T-cell (primary cell): Measurements from ENCODE around the gene MYO3A. TPM values are rescaled to one million over a fixed set of nuclear protein-coding genes. Genes with fewer than 3 reads are reported as not detected.
"Not testable (repeated sequence)": the region's sequence is repeated elsewhere in the genome, so short reads cannot be mapped to it uniquely, and the experiment has no call there.

Experiments used
- ATAC-seq, 4 experiments: fragments of 200-7000 bp in 3 of 4; fragments of 150-1000 bp in 1 of 4; cut with Tn5 transposase; replicated peaks in 1 of 4; 1 replicate in 3 of 4; 2 replicates in 1 of 4; pipeline ENCODE4 v1.10.0; 2021; ENCODE audit warnings: moderate library complexity in 3 of 4, mild to moderate bottlenecking in 2 of 4, moderate number of reproducible peaks in 1 of 4
- CTCF ChIA-PET, 2 donors: fragments of 300-600 bp; sonication (Branson Sonifier 250); formaldehyde crosslinking; loops; one replicate each; lab custom pipeline; 2022; ENCODE audit warnings: antibody characterized with exemption in 2 of 2; lab: Charles Lee
- POLR2A ChIA-PET, 2 donors: fragments of 300-600 bp; sonication (Branson Sonifier 250); formaldehyde crosslinking; loops; one replicate each; lab custom pipeline; 2022; ENCODE audit warnings: antibody characterized with exemption in 2 of 2; lab: Charles Lee
- DNase-seq, 35 experiments: peaks; one replicate each; pipeline versions ENCODE4 v3.0.0 to v3.0.0-alpha.2; 2013 to 2023
- H3K27ac ChIP-seq: one replicate; pipeline ENCODE4 v1.5.1; 2013; ENCODE audit warnings: low read length
- H3K27me3 ChIP-seq, 2 experiments: replicated peaks in 1 of 2; 1 replicate in 1 of 2; 2 replicates in 1 of 2; pipeline versions ENCODE4 v1.6.1 to v1.7.0; 2013; ENCODE audit warnings: low read length in 1 of 2, mixed read lengths in 1 of 2; ENCODE audit not compliant: control insufficient read depth in 2 of 2, insufficient read depth in 2 of 2; ENCODE audit errors: extremely low read depth in 1 of 2
- H3K36me3 ChIP-seq, 2 donors: 1 replicate in 1 of 2; 2 replicates in 1 of 2; pipeline versions ENCODE4 v1.6.1 to v1.7.0; 2013; ENCODE audit warnings: low read length in 1 of 2; ENCODE audit not compliant: control insufficient read depth in 2 of 2, insufficient read depth in 1 of 2; ENCODE audit errors: extremely low read depth in 1 of 2
- H3K4me1 ChIP-seq, 2 experiments: 1 replicate in 1 of 2; 2 replicates in 1 of 2; pipeline versions ENCODE4 v1.6.1 to v1.7.0; 2013; ENCODE audit warnings: low read length in 2 of 2, mixed read lengths in 1 of 2; ENCODE audit not compliant: insufficient read depth in 2 of 2, control insufficient read depth in 1 of 2; ENCODE audit errors: extremely low read depth in 1 of 2
- H3K4me3 ChIP-seq, 2 donors: 1 replicate in 1 of 2; 2 replicates in 1 of 2; pipeline versions ENCODE4 v1.5.1 to v1.7.0; 2013; ENCODE audit warnings: mild to moderate bottlenecking in 2 of 2, low read length in 1 of 2, moderate library complexity in 1 of 2; ENCODE audit not compliant: control insufficient read depth in 1 of 2; ENCODE audit errors: extremely low read depth in 1 of 2
- H3K9me3 ChIP-seq: 2 replicates; pipeline ENCODE4 v1.7.0; 2013
- H3K27ac Mint-ChIP-seq, 2 donors: one replicate each; pipeline ENCODE4 v1.8.0; 2020 to 2021; ENCODE audit warnings: mild to moderate bottlenecking in 2 of 2, mixed read lengths in 2 of 2
- H3K27me3 Mint-ChIP-seq, 2 donors: one replicate each; pipeline ENCODE4 v1.8.0; 2021 to 2022; ENCODE audit warnings: mixed read lengths in 2 of 2
- H3K36me3 Mint-ChIP-seq: one replicate; pipeline ENCODE4 v1.8.0; 2021; ENCODE audit warnings: mixed read lengths
- H3K4me1 Mint-ChIP-seq, 3 donors: one replicate each; pipeline ENCODE4 v1.8.0; 2020 to 2022; ENCODE audit warnings: mixed read lengths in 3 of 3, mild to moderate bottlenecking in 1 of 3
- H3K4me3 Mint-ChIP-seq, 3 donors: one replicate each; pipeline ENCODE4 v1.8.0; 2020 to 2022; ENCODE audit warnings: mild to moderate bottlenecking in 3 of 3, mixed read lengths in 3 of 3, moderate library complexity in 3 of 3
- H3K9me3 Mint-ChIP-seq, 3 donors: one replicate each; pipeline ENCODE4 v1.8.0; 2020 to 2022; ENCODE audit warnings: mixed read lengths in 3 of 3
- whole genome bisulfite sequencing: methylation state at CpG from one replicate; pipeline ENCODE4 v1.1.5; 2013; ENCODE audit warnings: missing lambda C conversion rate; ENCODE audit not compliant: insufficient coverage; 5-methylcytosine and 5-hydroxymethylcytosine counted together
- total RNA-seq, 35 experiments: library from RNA in 6 of 35; stranded (reverse) in 6 of 35; fragments of 120-200 nt in 1 of 35; gene quantifications; one replicate each; pipeline versions ENCODE4 v1.2.1 to v1.2.4 and lab custom pipeline; 2013 to 2026

Gene MYO3A
- total RNA-seq, 5 donors from 2014 or later (not counting 1 experiment from before 2014, with no cell fraction given), result 0.16 to 0.46 TPM; not detected in 3

DNA sequence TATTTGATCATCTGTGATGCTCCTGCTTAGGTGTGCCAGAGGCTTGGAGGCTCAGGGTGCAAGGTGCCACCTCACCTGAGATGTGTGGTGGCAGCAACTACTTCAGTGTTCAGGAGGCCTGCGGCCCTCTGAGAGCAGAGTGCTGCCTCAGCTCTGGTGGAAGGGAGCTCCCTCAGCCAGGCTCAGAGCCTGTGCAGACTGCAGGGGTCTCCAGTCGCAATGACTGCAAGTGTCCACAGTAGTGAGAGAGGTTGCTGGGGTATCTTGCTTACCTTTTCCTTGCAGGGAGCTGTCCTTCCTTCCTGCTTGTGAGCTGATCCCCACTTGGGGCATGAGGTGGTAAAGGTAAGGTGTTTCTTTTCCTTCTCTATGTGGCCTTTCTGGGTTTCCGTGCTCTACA, 151.5 kb downstream of the MYO3A start:
- POLR2A ChIA-PET, result no interaction called here
- no peaks in the 10 kb centered on the region for H3K4me1 Mint-ChIP-seq
- Histone ChIP-seq H3K27me3 (peaks cover 0 to 3% of the 10 kb centered on the region in 2 experiments), H3K27ac (no peak overlapping the region), H3K36me3 (no peaks in the 10 kb centered on the region), H3K4me1 (no peaks in the 10 kb centered on the region), H3K4me3 (no peak overlapping the region), H3K9me3 (no peaks in the 10 kb centered on the region)
- no peaks in the 10 kb centered on the region for H3K36me3 Mint-ChIP-seq
- no peak overlapping the region for H3K4me3 Mint-ChIP-seq
- no peak for DNase-seq
- no peak for ATAC-seq
- 100% methylated on average over 1 of the region's 3 CpGs for WGBS
- peaks cover 22 to 33% of the 10 kb centered on the region in 2 donors for H3K27me3 Mint-ChIP-seq
- H3K27ac Mint-ChIP-seq, result no peak overlapping the region
- no peaks in the 10 kb centered on the region for H3K9me3 Mint-ChIP-seq
- CTCF ChIA-PET, result no interaction called here

DNA sequence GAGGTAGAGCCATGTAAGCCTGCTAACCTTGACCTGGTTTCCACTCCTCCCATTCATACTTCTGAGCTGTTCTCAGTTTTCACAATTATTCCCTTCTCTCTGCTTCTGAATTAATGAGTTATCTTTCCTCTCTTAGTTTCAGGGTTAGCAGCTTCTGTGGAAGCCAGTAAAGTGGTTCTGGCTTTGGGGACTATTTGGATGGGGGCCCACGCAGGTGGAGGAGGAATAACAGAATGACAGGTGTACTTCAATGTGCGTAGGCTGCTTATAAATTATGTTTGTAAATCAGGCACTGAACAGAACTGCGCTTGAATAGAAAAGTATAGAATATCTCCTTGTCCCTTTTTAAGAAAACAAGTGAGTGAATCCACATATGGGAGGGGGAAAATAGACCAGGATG, 153.6 kb downstream of the MYO3A start:
- ATAC-seq, result no peak
- no peaks in the 10 kb centered on the region for H3K4me1 ChIP-seq
- Mint-ChIP-seq H3K27me3 (peaks cover 25% of the 10 kb centered on the region in 2 donors), H3K4me3 (no peak overlapping the region), H3K9me3 (no peaks in the 10 kb centered on the region), H3K27ac (no peak overlapping the region), H3K36me3 (no peaks in the 10 kb centered on the region), H3K4me1 (no peaks in the 10 kb centered on the region)
- H3K27me3 ChIP-seq, result peaks cover 0 to 7% of the 10 kb centered on the region in 2 experiments
- CTCF ChIA-PET, result no interaction called here
- no peaks in the 10 kb centered on the region for H3K36me3 ChIP-seq
- H3K4me3 ChIP-seq, result no peak overlapping the region
- no peak for DNase-seq
- POLR2A ChIA-PET, result no interaction called here
- H3K27ac ChIP-seq, result no peak overlapping the region
- 81% methylated on average over 2 of the region's 3 CpGs for WGBS
- no peaks in the 10 kb centered on the region for H3K9me3 ChIP-seq

- no peaks in the 10 kb centered on the region for H3K36me3 Mint-ChIP-seq
- H3K27me3 Mint-ChIP-seq, result peaks cover 18 to 26% of the 10 kb centered on the region in 2 donors
- H3K27ac Mint-ChIP-seq, result no peak overlapping the region
- Histone ChIP-seq H3K27me3 (peaks cover 0 to 7% of the 10 kb centered on the region in 2 experiments), H3K9me3 (no peaks in the 10 kb centered on the region), H3K27ac (no peak overlapping the region), H3K4me1 (no peaks in the 10 kb centered on the region), H3K4me3 (no peak overlapping the region), H3K36me3 (no peaks in the 10 kb centered on the region)
- POLR2A ChIA-PET, result no interaction called here
- CTCF ChIA-PET, result no interaction called here
- DNase-seq, result no peak
- 100% methylated on average over 1 of the region's 5 CpGs for WGBS
- ATAC-seq, result no peak
- H3K4me1 Mint-ChIP-seq, result no peaks in the 10 kb centered on the region
- no peak overlapping the region for H3K4me3 Mint-ChIP-seq
- no peaks in the 10 kb centered on the region for H3K9me3 Mint-ChIP-seq
Observed at GRCh38 chr10:26090026-26090425, 156.0 kb downstream of the MYO3A start.

DNA sequence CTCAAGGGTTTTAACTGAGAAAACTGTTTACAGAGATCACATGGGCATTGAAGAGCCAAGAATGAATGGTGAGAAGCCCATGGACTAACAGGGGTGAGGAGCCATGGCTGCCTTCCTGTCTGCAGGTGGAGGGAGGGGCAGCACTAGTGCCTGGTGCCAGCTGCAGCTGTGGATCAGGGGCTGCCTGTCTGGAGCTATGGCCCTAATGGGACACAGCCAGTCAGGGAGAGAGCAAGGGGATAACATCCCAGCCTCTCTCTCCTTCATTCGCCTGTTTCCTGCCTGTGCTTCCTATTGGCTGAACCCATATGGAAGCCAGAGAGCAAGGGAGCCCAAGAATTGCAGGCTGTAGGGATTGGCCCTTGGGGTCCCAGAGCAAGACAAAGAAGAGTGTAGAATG, 156.7 kb downstream of the MYO3A start:
- Histone ChIP-seq H3K4me1 (no peaks in the 10 kb centered on the region), H3K36me3 (no peaks in the 10 kb centered on the region), H3K9me3 (no peaks in the 10 kb centered on the region), H3K27me3 (peaks cover 0 to 3% of the 10 kb centered on the region in 2 experiments), H3K4me3 (no peak overlapping the region), H3K27ac (no peak overlapping the region)
- ATAC-seq, result no peak
- Mint-ChIP-seq H3K4me1 (no peaks in the 10 kb centered on the region), H3K9me3 (no peaks in the 10 kb centered on the region), H3K27ac (no peak overlapping the region), H3K36me3 (no peaks in the 10 kb centered on the region), H3K27me3 (peaks cover 12 to 27% of the 10 kb centered on the region in 2 donors), H3K4me3 (no peak overlapping the region)
- CTCF ChIA-PET, result no interaction called here
- POLR2A ChIA-PET, result no interaction called here
- no peak for DNase-seq
- WGBS, result no CpG with 5 or more reads among the region's 1 CpG

DNA sequence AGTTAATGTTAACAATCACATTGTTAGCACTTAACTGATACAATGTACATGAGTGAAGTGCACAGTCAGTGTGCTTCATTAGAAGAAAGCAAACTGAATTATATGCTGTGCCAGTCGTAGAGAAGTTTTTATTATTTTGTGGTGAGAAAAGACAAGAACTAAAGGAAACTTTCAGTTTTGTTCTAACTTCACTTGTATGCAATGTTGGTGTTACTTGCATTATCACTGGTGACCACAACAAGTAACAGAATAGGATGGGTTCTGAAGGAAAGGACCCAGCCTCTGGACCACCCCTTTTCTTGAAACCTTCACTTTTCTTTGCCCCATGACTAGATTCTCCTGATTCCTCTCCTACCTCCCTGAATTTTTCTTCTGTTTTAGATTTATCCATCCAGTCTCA, 159.2 kb downstream of the MYO3A start:
- Mint-ChIP-seq H3K9me3 (no peaks in the 10 kb centered on the region), H3K36me3 (no peaks in the 10 kb centered on the region), H3K27ac (no peak overlapping the region), H3K4me3 (no peak overlapping the region), H3K4me1 (no peaks in the 10 kb centered on the region), H3K27me3 (peaks cover 0 to 16% of the 10 kb centered on the region in 2 donors)
- Histone ChIP-seq H3K9me3 (no peaks in the 10 kb centered on the region), H3K27me3 (peaks cover 0 to 3% of the 10 kb centered on the region in 2 experiments), H3K4me3 (no peak overlapping the region), H3K4me1 (no peaks in the 10 kb centered on the region), H3K27ac (no peak overlapping the region), H3K36me3 (no peaks in the 10 kb centered on the region)
- ChIA-PET POLR2A (no interaction called here), CTCF (no interaction called here)
- ATAC-seq, result no peak
- no peak for DNase-seq
- no CpG with 5 or more reads among the region's 1 CpG for WGBS

DNA sequence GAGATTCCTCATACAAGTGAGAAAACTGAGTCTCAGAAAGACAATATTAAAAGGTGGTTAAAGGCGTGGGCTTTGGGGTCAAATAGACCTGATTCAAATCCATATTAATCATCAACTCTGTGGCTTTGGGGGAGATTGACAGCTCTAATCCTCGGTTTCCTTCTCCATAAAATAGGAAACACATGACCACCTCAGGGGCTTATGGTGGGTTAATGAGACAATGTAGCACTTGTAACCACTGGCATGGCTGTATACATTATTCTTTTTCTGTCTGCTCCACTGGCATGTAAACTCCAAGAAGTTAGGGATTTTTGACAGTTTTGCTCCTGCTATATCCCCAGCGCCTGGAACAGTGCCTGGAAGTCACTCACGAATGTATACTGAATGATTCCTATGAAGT, 161.8 kb downstream of the MYO3A start:
- Mint-ChIP-seq H3K27me3 (peaks cover 0 to 17% of the 10 kb centered on the region in 2 donors), H3K36me3 (no peaks in the 10 kb centered on the region), H3K4me3 (no peak overlapping the region), H3K9me3 (peaks cover 0 to 10% (median 7%) of the 10 kb centered on the region in 3 donors), H3K27ac (no peak overlapping the region), H3K4me1 (no peaks in the 10 kb centered on the region)
- WGBS, result no CpG with 5 or more reads among the region's 4 CpGs
- Histone ChIP-seq H3K4me1 (no peaks in the 10 kb centered on the region), H3K27ac (no peak overlapping the region), H3K27me3 (peaks cover 0 to 2% of the 10 kb centered on the region in 2 experiments), H3K9me3 (no peaks in the 10 kb centered on the region), H3K36me3 (no peaks in the 10 kb centered on the region), H3K4me3 (no peak overlapping the region)
- ChIA-PET CTCF (no interaction called here), POLR2A (no interaction called here)
- ATAC-seq (no peak), DNase-seq (no peak)

DNA sequence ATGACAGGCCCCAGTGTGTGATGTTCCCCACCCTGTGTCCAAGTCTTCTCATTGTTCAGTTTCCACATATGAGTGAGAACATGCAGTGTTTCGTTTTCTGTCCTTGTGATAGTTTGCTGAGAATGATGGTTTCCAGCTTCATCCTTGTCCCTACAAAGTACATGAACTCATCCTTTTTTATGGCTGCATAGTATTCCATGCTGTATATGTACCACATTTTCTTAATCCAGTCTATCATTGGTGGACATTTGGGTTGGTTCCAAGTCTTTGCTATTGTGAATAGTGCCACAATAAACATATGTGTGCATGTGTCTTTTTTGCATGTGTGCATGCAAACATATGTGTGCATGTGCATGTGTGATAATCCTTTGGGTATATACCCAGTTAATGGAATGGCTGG, 163.5 kb downstream of the MYO3A start:
- no CpG with 5 or more reads among the region's 1 CpG for WGBS
- Mint-ChIP-seq H3K9me3 (peaks cover 6 to 15% (median 11%) of the 10 kb centered on the region in 3 donors), H3K27me3 (peaks cover 0 to 19% of the 10 kb centered on the region in 2 donors)
- CTCF ChIA-PET, H3K9me3 ChIP-seq, ATAC-seq, H3K4me1 Mint-ChIP-seq, H3K27me3 ChIP-seq, H3K4me1 ChIP-seq, H3K36me3 Mint-ChIP-seq, H3K27ac Mint-ChIP-seq, POLR2A ChIA-PET, H3K36me3 ChIP-seq, H3K4me3 Mint-ChIP-seq, H3K4me3 ChIP-seq, H3K27ac ChIP-seq, DNase-seq: not testable (repeated sequence)
